NCI-H187 treated with DMSO at 0.1 percent for 48 hours (cell line): Measurements from ENCODE around the gene TRAIP.
"Not testable (repeated sequence)": the region's sequence is repeated elsewhere in the genome, so short reads cannot be mapped to it uniquely, and the experiment has no call there.

Source experiments
- DNase-seq: peaks from one replicate; lab custom pipeline; 2025; lab: John Stamatoyannopoulos, UW

The TRAIP gene, protein sequence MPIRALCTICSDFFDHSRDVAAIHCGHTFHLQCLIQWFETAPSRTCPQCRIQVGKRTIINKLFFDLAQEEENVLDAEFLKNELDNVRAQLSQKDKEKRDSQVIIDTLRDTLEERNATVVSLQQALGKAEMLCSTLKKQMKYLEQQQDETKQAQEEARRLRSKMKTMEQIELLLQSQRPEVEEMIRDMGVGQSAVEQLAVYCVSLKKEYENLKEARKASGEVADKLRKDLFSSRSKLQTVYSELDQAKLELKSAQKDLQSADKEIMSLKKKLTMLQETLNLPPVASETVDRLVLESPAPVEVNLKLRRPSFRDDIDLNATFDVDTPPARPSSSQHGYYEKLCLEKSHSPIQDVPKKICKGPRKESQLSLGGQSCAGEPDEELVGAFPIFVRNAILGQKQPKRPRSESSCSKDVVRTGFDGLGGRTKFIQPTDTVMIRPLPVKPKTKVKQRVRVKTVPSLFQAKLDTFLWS

DNA sequence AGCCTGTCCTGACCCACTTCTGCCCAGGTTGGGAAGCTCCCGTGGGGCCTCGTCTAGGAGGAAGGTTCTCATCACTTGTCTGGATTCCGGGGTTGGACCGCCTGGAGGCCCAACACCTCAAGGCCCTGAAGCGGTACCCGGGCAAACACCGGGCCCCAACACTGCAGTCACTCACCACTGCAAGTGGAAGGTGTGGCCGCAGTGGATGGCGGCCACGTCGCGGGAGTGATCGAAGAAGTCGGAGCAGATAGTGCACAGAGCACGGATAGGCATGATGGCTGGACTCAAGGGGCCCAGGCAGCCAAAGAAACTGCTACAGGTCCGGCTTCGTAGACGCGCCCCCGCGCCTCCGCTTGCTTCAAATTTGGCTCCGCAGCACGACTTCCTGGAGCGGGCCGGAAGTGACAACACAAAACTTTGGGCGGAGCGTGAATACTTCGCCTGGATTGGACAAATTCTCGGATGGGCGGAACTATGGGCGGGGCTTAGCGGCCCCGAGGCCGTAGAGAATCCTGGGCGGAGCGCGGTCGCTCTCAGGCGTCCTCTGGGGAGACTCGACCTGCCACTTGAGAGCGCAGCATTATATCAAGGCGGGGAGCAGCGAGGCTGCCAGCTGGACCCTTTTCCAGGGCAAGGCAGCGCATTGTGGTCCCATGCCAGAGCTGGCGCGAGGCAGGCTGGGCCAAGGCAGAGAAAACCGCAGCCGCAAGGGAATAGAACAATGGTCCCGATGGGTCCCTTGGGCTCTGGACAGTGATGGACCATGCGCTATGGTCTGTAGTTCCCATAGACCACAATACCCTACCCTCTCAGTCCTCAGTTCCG, at the start of gene TRAIP:
TRAIP (minus strand) TSS at position 384 of the 825 bp plus-strand sequence; CDS start at position 273, 111 bp downstream.
- no peak for DNase-seq

DNA sequence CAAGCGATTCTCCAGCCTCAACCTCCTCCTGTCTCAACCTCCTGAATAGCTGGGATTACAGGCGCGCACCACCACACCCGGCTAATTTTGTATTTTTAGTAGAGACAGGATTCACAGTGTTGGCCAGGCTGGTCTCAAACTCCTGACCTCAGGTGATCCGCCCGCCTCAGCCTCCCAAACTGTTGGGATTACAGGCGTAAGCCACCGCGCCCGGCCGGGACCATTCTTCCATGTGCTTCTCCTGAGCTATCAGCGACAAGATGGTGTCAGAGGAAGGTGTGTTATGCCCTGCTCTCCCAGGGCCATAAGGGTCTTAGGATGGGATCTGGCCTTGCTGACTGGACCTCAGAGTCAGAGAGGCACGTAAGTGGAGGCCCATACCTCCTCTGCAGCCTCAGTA, 48.1 kb upstream of the TRAIP start:
- not testable (repeated sequence) for DNase-seq

DNA sequence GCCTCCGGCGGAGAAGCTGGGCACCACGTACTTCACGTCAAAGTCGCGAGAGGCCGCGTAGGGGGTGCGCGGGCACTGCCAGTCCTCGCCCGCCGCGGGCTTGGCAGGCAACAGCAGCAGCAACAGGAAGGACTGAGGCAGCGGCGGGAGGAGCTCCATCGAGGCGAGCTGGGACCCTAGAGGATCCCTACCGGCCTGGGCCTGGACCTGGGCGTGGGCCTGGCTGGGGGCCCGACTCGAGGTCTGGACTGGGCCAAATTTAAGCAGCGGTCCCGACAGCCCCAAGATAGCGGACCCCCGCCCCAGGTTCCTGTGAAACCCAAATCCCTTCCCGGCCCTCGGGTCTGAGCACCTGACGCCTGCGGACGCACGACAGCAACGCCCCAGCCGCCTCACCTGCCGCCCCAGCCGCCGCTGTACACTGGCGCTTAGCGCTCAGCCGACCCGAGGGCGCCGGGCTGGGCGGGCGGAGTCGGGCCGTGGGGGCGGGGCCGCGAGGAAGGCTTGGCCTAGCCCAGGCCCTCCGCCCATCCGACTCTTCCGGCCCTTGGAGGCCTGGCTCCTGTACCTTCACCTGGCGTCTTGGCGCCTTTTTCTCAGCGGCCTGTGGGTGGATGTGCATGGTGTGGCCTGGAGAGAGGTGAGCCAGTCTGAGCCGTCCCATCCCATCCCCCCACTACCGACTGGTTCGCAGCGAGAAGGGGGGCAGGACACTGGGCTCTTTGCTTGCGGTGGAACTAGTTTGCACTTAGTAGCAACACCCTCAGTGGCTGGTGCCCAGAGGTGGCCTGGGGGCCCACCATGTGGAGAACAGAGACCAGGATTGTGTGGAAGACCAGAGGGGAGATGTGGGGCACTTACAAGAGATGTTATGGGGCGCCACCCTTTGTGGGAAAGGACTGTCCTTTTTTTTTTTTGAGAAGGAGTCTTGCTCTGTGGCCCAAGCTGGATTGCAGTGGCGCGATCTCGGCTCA, 47.4 kb upstream of the TRAIP start, which contains the start of gene MST1R:
MST1R (minus strand) TSS at position 423 of the 974 bp plus-strand sequence; CDS start at position 159, 264 bp downstream.
- peak; percentile 67 for DNase-seq

DNA sequence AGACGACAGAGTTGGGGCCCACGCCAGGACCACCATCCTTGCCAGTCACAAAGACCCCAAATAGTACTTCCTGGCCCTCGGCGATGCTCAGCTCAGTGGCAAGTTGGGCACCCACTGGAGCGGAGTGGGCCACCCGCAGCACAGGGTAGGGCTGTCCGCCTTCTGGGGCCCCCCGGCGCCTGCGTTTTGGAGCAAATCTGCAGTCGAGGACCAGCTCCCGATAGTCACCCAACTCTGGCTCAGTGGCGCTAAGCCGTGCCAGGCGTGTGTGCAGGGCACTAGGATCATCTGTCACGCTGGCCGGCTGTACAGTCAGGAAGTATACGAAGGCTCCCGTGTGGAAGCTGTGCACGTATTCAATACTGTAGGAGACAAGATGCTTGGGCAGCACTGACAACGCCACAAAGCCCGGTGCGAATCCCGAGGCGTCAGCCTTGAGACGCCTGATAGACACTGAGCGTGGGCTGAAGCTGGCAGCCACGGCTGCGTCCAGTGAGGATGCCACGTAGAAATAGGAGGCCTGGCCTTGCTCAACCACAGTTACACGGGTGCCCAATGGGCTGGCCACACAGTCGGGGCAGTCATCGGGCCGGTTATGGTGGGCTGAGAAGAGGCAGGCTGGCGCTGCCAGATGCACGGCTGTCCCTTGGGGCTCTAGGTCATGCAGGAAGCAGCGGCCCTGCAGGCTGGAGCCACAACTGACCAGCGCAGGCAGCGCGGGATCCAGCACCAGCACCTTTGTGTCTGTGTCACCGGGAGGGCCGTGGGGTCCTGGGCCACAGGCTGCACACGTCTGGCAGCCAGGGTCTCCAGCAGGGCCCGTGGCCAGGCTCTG, 46.4 kb upstream of the TRAIP start:
- no peak for DNase-seq

DNA sequence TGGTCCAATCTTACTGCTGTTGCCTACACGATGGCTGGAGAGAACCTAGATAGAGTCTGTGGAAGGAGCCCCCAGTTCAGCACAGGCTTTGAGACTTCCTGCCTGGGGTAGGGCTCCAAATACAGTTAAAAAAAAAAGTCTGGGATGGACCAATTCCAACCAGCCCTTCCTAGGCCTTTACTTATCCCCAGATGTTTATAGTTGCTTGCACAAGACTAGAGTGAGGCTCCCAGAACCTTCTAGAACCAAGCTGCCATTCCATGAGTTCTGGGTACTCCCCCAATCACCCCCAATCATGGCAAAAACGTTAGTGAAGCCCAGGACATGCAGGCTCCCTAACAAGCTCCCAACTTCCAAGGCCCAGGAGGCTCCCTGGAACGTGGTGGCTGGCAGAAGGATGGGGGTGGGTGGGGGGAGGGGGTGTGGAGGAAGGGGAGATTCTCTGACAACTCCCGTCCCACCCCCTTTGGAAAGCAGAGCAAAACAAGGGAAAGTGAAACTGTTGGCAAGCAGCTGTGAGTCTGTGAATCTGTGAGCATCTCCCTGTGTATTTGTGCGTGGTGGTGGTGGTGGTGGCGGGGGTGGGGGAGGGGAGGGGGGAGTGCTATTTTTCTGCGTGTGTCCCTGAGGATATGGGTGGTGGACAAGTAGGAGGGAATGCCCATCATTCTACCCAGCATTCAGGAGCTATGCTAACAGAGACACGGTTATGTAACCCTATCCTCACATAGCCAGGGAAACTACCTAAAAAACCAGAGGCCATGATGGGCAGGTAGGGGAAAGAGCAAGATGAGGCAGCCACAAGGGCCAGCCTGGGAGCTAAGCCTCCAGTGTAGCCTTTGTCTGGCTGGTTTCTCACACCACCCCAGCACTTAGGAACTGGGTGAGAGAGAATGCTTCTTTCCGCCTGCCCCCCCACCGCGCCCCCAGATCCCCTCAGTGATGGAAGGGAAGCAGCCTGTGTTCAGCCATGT, 45.3 kb upstream of the TRAIP start:
- DNase-seq = no peak

DNA sequence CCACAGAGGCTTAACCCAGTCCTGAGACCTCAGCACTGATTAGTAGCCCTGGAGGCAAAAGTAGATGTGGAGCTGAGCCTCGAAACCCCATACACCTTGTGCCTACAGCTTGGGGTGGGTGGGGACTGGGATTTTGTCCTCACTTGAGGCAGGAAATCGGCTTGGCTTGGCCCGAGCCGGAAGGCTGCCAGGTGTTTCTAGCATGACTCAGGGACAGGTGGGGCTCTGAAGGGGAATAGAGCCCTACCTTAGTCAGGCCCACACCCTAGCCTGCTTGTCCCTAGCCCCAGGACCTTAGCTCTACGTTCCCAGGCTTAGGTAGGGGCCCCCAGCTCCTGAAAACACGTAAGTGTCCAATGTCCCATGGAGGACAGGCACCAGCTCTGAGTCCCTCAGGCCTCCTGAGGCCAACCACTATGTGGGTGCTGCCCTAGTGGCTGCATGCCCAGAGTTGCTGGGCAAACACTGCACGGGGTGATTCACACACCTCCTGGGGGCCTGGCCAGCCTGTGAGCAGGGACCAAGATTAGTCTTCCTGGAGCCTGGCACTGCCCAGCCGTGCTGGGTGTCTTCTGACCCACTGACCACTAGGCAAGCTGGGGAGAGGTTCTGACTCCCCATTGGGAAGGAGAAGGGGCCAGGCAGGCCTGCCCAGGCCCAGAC, 44.3 kb upstream of the TRAIP start:
- DNase-seq = no peak

DNA sequence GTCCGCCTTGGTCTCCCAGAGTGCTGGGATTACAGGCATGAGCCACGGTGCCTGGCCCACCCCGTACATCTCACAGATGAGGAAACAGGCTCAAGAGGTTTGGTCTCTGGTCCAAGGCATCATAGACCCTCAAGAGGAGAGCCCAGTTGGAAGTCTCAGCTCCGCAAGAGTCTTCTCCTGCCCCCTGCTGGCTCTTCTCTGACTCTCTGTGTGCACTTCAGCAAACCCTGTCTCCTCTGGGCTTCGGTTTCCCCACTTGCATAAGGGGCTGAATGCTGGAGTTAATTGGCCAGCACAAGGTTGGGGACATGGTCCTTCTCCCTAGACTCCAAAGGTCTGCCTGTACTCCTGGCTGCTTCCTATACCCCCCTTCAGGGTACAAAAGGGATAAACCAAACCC, 43.5 kb upstream of the TRAIP start:
- no peak for DNase-seq

DNA sequence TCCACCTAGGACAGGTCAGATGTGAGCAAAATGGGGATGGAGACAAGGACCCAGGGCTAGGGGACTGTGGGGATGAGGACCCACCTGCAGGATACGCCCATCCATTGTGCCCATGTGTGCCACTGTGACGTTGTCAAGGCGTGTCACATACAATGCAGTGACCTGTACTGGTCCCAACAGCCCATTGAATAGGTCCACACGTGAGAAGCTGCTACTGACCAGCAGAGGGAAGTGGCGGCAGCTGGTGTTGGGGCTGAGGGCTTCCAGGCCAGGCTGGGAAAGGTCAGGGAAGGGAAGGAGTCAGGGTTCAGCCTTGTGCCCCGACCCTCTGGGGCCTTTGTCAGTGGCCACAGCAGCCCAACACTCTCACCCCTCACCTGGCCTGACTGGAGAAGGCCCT, 42.6 kb upstream of the TRAIP start:
- DNase-seq = no peak

DNA sequence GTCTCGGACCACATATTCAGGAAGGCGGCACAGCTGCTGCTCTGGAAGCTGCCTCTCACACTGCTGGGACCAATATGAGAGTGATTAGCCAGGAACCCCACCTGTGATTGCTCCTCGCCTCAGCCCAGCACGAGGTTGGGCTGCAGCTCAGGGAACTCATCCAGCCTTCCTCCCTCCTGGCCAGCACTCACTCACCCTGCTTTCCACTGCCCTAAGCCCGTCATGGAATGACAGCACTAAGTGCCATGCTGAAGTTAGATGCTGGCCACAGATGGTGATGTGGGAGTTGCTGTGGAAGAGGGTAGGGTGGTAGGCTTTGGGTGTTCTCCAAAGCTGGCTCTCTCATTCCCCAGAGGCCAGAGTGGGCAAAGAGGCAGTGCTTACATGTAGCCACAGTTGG, 40.0 kb upstream of the TRAIP start:
- no peak for DNase-seq

DNA sequence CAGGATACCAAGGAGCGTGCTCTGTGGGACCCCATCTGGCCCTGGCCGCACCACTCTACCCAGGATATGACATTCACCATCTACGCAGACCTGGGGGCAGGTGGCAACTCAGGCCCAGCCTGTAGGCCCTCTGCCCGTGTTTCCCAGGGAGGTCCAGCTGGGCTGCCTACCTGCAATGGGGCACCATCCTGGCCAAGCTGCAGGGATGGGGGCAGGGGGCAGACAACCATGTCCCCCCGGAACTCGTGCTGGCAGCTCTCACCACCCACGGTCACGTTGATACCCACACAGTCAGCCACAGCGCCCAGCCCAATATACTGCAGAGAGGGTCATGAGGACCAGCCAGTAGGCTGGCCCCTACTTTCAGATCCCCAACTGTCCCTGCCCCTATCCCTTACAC, 39.4 kb upstream of the TRAIP start:
- no peak for DNase-seq

DNA sequence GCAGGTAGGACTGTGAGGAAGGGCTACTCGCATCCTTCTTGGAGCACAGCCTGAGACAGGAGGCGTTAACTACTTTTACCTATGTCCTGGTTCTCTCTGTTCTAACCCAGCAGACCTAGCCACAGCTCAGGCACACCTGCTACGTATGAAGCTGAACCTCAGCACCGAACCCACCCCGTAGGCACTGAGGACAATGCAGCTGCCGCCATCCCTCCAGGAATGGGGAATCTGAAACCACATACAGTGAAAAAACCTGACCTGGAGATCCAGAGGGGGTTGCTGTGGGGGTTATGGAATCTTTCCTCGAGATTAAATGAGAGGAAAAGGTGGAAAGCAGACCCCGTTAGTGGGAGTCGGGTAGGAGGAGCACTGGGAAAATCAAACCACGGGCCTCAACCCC, 32.9 kb upstream of the TRAIP start:
- no peak for DNase-seq

DNA sequence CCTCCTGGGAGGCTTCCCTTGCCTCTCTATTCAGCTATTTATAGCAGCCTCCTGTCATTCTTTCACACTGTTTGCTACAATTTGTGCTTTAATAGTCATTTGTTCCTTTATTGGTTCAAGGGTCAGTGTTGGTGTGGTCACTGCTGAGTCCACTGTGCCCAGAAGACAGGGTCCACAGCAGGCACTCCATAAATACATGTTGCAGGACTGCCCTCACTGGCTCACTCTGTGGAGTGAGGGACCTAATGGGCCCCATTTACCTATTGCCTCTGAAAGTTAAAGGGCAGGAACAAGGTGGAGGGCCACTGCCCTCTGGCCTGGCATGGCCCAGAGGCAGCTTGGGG, 30.5 kb upstream of the TRAIP start:
- DNase-seq = no peak

DNA sequence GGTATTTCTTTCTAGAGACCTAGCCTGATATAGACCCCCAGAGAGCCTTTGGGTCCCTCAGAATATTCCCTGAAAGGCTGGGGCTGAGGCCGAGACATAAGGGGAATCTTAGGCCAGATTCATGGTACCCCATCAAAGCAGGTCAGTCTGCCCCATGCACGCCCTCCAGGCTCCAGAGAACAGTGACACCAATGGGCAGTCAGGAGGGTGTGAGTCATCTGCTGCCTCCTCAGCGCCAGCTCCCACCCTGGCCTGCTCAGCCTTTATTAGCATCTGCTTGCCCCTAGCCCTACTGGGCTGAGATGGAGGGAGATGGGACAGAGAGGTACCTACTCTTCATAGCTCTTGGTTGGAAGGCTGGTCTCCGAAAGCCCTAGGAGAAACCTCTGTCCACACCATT, 27.6 kb upstream of the TRAIP start:
- no peak for DNase-seq

DNA sequence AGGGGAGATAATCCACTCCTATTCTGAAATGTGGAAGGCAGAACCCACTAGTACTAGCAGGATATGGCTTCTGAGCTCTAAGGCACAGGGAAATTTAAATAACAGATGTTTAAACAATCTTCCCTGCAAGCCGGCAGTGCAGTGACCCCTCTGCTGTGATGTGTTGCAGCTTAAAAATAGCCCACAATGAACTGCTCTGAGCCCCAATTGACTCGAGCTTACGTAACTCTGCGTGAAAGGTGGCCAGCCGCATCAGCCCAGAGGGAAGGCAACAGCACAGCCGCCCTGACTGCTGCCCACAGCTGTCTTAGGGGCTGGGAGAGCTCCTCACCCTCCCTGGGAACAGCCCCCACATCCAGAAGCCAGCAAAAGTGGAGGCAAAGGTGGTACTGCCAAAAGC, 25.8 kb upstream of the TRAIP start:
- no peak for DNase-seq

DNA sequence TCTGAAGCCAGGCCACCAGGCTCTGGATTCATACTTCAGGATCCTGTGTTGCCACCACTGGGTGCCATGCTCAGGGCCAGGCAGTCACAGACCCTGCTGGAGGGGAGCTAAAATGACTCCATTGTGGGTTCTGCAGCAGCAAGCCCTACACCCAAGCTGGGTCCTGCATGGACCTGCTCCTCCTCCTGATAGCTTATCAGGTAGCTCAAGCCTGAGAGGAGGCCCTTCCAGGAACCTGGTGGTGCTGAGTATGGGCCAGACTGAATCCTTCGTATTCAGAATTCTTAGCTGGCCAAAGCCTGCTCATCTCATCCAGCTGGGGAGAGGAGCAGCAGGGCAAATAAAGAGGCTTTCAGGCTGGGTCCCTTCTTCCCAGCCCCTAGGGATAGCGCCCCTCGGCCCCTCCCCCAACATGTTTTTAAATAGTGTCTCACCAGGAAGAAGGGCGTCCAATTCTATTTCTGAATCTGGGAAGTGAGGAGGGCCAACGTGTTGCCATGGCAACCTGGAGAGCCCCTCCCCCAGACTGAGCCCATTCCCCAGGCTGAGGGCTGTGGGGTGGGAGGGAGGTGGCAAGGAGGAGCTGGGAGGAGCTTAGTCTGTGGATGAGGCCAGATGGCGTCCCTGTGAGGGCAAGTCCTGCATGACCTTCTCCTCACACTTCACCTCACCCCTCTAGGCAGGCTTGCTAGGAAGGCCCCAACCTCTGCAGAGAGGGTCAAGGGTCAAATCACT, 24.4 kb upstream of the TRAIP start:
- DNase-seq = no peak

DNA sequence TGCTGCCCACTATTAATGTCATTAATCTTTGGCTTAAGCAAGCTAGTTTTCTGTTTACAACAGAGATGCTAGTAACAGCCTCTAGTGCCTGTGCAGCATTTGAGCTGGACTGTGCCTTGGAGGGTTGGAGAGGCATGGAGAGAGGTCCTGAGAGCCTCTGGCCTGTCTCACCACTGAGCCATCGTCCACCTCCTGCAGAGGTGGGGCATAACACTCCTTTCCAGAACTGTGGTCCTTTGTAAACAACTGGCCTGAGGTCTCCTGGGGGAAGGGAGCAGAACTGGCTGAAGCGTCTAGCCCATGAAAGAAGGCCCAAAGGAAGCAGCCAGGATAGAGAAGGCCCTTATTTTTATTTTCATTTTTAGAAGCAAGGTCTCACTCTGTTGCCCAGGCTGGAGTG, 23.4 kb upstream of the TRAIP start:
- DNase-seq = no peak

DNA sequence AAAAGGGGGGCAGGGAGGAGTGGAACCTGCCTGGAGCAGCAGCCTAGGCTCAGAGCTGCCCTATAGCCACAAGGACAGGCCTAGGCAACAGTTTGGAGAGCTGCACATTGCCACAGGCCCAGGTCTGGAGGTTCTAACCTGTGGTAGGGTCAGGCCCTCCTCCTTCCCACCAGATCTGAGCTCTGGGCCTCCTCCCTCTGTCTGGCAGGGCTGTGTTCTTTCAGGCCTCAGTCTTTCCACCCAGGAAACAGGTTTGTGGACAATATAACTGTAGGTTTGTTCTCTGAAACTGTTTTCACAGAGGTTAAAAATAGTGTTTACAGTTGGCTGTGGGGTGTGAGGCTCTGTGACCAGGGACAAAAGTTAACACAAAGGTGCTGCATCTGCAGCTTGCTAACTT, 22.3 kb upstream of the TRAIP start:
- DNase-seq = no peak

DNA sequence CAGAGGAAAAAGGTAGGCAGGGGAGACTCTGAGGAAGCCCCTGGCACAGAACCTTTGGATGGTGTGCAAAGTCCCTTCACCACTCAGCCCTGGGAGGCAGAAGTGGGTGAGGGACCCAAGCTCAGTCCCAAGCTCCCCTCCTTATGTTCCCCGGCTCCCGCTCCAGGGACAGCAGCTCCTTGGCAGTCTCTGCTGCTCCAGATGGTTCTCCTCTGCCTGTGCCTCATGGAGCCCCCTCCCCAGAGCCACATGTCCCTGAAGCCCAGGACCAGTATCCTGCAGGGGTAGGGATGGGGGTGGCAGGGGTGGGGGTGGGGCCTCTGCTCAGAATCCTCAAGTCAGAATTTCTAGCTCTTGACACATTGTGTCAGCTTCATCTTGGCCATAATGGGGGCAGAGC, 21.4 kb upstream of the TRAIP start:
- DNase-seq = no peak

DNA sequence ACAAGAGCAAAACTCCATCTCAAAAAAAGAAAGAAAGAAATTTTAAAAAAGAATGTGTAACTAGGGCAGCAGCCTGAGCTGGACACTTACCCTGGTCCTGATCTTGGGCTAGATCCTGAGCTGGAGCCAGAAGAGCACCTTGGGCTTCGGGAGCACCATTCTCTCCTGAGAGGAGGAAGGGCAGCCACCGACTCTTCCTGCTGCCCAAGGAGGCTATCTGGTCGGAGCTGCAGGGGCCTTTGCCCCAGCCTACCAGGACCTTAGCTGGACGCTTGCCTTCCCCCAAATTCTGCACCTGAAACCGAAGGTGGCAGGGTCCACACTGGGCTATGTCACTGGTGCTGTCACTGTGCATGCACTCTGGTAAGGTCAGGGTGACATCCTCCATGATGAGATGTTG, 20.2 kb upstream of the TRAIP start:
- DNase-seq = no peak
